MV-4-11 (cell line): ENCODE data around the gene TMEM198.

ENCODE experiments used
- DNase-seq: peaks from one replicate; lab custom pipeline; 2025; lab: John Stamatoyannopoulos, UW

Gene TMEM198, protein sequence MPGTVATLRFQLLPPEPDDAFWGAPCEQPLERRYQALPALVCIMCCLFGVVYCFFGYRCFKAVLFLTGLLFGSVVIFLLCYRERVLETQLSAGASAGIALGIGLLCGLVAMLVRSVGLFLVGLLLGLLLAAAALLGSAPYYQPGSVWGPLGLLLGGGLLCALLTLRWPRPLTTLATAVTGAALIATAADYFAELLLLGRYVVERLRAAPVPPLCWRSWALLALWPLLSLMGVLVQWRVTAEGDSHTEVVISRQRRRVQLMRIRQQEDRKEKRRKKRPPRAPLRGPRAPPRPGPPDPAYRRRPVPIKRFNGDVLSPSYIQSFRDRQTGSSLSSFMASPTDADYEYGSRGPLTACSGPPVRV

GRCh38 chr2:219543596-219544358, at the start of gene TMEM198, which contains the start of gene CHPF:
Gene TMEM198 (plus strand): TSS chr2:219544028. CDS start chr2:219544728, 700 bp downstream.
Gene CHPF (minus strand): TSS chr2:219543809. CDS start chr2:219543538, 271 bp downstream.
- DNase-seq, result peak; percentile 98

GRCh38 chr2:219494952-219495530, 48.8 kb upstream of the TMEM198 start:
- no peak for DNase-seq

DNA sequence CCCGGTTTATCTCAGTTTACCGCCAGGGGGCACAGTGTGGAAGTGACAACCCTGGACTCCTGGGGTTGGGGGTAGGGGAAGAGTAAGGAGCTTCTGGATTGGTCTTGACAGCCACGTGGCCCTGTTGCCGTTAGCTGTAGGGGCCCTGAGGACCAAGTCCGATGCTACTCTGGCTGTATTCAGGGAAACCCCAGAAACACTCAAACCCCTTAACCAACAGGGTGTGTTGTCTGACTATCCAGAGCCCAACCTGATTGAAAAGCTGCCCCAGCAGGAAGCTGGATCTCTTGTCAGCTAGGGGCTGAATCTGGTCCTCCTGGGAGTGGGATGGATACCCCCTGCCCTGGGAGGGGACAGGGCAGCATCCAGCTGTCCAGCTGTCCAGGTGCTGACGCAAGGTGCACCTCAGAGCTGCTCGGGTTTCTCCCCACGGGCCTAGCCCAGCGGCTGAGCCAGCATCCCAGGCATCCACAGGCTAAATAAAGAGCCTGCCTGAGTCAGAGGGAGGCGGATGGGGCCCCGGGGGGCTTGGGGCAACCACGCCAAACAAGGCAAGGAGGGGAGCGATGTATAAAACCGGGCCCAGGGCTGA, 48.2 kb upstream of the TMEM198 start:
- peak; percentile 54 for DNase-seq

DNA sequence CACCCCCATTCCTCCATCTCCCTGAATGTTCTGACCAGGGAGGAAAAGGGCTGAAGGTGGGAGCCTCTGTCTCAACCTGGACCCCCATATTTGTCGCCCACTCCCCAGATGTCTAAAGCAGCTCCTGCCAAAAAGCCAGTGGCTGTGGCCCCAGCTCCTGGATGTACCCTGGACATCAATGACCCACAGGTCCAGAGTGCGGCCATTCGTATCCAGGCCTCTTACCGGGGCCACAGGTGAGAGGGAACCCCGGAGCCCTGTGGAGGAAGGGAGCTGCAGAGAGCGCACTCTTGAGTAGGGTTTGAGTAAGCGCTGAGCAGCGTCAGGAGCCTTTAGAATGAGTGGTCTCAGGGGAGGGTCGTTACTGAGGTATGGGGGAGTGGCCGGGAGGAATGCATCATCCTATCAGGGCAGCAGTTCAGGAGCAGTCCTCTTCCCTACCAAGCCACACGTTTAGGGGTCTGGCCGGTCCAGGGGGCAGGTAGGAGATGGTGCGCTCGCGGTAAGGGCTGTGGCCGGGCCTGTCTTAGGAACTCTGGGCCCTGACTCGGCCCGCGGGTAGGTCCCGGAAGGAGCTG, 47.5 kb upstream of the TMEM198 start:
- DNase-seq, result no peak

DNA sequence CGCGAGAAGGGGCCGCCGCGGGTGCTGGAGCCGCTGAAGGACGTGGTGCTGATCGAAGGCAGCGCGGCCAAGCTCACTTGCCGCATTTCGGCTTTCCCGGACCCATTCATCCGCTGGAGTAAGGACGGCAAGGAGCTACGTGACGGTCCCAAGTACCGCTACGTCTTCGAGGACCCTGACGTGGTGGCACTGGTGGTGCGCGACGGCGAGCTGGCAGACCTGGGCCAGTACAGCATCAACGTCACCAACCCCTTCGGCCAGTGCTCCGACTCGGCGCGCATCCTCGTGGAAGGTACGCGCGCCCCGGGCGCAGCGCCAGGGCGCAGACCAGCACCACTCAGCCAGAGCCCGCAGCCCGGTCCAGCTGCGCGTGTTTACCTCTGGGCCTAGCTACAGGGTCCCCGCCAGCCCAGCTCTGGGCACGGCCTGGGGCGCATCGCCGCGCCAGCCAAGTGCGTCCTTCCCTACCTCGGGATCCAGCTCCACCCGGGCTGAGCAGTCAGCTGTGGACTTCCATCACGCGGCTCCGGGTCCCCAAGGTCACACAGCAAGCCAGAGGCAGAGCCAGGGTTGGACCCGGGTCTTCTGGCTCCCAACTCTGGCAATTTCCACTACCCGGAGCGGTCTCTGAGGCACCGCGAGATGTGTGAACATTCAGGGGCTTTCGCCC, 46.9 kb upstream of the TMEM198 start:
- DNase-seq, result no peak

GRCh38 chr2:219497495-219498279, 46.1 kb upstream of the TMEM198 start:
- peak; percentile 36 for DNase-seq

- DNase-seq, result peak; percentile 98
These were observed 45.4 kb upstream of the TMEM198 start, which contains the start of gene GMPPA for GRCh38 chr2:219498280-219499057. Gene GMPPA (plus strand): TSS chr2:219498891. CDS start chr2:219499976, 1,085 bp downstream.

- no peak for DNase-seq
These were observed 44.8 kb upstream of the TMEM198 start for GRCh38 chr2:219499058-219499307.

GRCh38 chr2:219499555-219499954, 44.3 kb upstream of the TMEM198 start:
- DNase-seq, result no peak

- no peak for DNase-seq
These were observed 43.7 kb upstream of the TMEM198 start for GRCh38 chr2:219500135-219500534.

DNA sequence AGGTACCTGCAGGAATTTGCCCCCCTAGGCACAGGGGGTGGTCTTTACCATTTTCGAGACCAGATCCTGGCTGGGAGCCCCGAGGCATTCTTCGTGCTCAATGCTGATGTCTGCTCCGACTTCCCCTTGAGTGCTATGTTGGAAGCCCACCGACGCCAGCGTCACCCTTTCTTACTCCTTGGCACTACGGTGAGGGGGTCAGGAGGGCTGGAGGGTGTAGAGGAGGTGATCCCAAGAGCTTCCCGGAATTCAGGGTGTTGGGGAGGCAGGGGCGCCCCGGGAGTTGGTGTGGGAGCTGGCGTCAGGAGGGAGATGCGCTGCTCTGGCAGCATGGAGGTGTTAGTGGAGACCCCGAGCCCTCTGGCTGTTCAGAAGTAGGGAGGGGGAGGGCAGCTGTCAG, 42.0 kb upstream of the TMEM198 start:
- no peak for DNase-seq

DNA sequence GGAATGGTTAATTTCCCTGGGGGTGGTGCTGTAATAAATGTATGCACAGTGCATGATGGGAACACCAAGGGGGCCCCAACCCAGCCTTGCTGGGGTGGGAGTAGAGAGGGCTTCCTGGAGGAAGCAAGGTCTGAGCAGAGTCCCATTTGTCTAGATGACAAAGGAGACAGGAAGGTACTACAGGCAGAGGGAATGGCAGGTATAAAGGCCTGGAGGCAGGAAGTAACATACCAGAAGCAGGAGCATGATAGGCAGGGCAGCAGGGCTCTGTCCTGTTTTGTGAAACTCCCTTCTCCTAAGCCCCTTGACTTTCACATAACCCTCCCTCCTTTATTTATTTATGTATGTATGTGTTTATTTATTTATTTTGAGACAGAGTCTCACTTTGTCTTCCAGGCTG, 41.2 kb upstream of the TMEM198 start:
- DNase-seq, result no peak

DNA sequence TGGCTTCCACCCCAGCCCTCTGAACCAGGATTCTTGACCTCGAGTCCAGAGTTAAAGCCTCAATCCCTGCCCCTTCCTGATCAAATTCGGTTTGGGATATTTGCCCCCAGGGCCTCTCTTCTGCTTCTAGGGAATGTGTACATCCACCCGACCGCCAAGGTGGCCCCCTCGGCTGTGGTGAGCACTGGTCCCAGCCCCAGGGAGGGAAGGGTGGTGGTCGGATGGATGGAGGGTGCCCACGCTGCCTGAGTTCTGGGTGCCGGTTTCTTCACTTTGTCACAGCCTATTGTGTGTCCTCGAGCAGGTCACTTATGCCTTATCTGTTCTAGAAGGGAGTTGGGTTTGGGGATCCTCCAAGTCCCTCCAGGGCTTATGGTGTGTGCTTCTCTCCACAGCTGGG, 38.2 kb upstream of the TMEM198 start:
- no peak for DNase-seq

- DNase-seq, result no peak
These were observed 37.6 kb upstream of the TMEM198 start for GRCh38 chr2:219506153-219506801.

DNA sequence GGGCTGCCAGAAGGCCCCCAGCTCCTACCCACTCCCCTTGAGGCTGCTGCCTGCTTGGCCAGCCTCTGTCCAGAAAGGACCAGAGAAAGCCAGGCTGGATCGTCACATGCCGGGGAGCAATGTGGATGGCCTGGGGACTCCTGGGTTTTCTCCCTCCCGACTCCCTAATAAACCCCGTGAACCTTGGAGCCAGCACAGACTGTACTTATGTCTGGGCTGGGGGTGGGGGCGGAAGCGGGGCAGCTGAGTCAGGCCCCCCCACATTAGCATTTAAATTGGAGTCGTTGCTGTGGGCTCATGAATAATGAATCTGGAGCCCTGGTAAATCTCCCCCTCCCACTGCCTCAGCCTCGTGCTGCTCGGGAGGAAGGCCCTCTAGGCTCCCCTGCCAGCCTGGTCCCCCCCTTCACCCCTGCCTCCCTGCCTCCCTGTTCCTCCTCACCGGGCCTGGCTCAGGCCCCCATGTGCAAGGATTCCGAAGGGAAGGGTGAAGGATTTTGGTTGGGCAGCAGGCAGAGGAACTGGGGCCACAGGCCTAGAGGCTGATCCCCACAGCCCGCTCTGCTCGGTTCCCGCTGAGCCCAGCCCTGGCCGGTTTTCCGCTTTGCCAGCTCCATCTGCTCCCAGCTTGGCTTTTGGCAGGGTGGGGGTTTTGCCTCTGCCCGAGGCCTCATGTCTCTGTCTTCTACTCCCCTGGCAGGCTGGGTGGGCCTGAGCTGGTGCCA, 36.9 kb upstream of the TMEM198 start:
- no peak for DNase-seq

DNA sequence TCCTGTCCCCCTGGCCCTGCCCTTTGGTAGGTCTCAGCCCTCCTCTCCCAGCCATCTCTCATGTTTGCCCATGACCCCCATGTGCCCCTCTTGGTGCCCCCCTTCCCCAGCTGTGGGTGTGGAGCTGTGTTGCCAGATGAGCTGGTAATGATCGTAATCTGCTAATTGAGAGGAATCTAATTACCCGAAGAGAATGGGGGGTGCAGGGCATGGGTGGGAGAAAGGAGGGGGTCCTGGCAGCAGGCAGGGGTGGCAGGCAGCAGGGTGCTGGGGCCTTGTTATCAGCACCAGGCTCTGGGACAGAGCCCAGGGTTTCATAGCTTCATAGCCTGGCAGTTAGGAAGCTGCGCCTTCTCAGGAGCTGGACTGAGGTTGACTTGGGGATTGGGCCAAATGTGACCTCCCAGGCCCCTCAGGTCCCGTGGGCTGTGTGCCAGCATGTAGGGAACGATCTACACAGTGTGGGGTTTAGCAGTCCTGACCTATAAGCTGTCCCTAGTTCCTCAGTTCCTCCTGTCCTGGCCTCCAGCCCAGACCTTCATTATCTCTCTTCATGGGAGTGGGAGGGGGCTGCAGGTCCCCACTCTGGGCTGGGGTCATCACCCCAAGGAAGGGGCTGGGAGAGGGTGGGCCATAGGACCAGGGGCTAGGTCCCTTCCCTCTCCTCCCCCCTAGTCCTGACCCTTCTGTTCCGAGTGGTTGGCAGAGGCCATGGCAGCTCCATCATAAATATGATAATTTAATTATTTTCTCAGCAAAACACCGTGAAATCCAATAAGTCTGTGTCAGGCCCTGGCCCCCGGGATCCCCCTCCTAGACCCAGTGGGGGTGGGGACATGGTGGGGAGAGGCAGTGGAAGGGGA, 36.0 kb upstream of the TMEM198 start:
- no peak for DNase-seq

- no peak for DNase-seq
These were observed 35.4 kb upstream of the TMEM198 start for GRCh38 chr2:219508444-219508734.
